DOHH2 (cell line): ENCODE results near the gene KCND1.

Source experiments
- H3F3A ChIP-seq: fragments of 200-600 bp; sonication (generic), shearing (Covaris generic); 2 replicates; pipeline ENCODE4 v1.6.0; 2016; ENCODE audit warnings: antibody characterized with exemption, mild to moderate bottlenecking; ENCODE audit not compliant: control insufficient read depth, insufficient read depth
- H3K27ac ChIP-seq: fragments of 200-600 bp; sonication (generic); 2 replicates; pipeline ENCODE4 v1.5.1; 2014; ENCODE audit warnings: low read depth, mild to moderate bottlenecking, low read length, moderate library complexity
- H3K27me3 ChIP-seq: fragments of 200-600 bp; sonication (generic); 2 replicates; pipeline ENCODE4 v1.6.1; 2014; ENCODE audit warnings: mild to moderate bottlenecking, low read length, mixed read lengths; ENCODE audit not compliant: control insufficient read depth
- H3K36me3 ChIP-seq: fragments of 200-600 bp; sonication (generic); 2 replicates; pipeline ENCODE4 v1.6.1; 2014; ENCODE audit warnings: mild to moderate bottlenecking, low read length, moderate library complexity, mixed read lengths; ENCODE audit not compliant: control insufficient read depth
- H3K4me1 ChIP-seq: fragments of 200-600 bp; sonication (generic); 2 replicates; pipeline ENCODE4 v1.6.1; 2014; ENCODE audit warnings: mild to moderate bottlenecking, low read length, mixed read lengths; ENCODE audit not compliant: control insufficient read depth
- H3K4me2 ChIP-seq: fragments of 200-600 bp; sonication (generic); 2 replicates; pipeline ENCODE4 v1.6.0; 2014; ENCODE audit warnings: mild to moderate bottlenecking, low read length, moderate library complexity
- H3K4me3 ChIP-seq: fragments of 200-600 bp; sonication (generic); 2 replicates; pipeline ENCODE4 v1.5.1; 2014; ENCODE audit warnings: mild to moderate bottlenecking, low read length, mixed read lengths
- H3K79me2 ChIP-seq: fragments of 200-600 bp; sonication (generic); 2 replicates; pipeline ENCODE4 v1.6.1; 2014; ENCODE audit warnings: mild to moderate bottlenecking, low read length, mixed read lengths; ENCODE audit not compliant: control insufficient read depth
- H3K9me2 ChIP-seq: fragments of 200-600 bp; sonication (generic); replicated peaks from 2 replicates; pipeline ENCODE4 v1.6.1; 2014; ENCODE audit warnings: mild to moderate bottlenecking, low read length, mixed read lengths; ENCODE audit not compliant: control insufficient read depth
- H3K9me3 ChIP-seq: fragments of 200-600 bp; sonication (generic); 2 replicates; pipeline ENCODE4 v1.6.1; 2014; ENCODE audit warnings: antibody characterized with exemption, low read length, mixed read lengths; ENCODE audit not compliant: control insufficient read depth, insufficient read depth
- H4K20me1 ChIP-seq: fragments of 200-600 bp; sonication (generic); 2 replicates; pipeline ENCODE4 v1.6.0; 2014; ENCODE audit warnings: low read depth, mild to moderate bottlenecking, antibody characterized with exemption, low read length, moderate library complexity; ENCODE audit not compliant: control insufficient read depth, insufficient read depth
- CTCF ChIP-seq: fragments of 200-600 bp; sonication (generic); IDR thresholded peaks from one replicate; pipeline ENCODE4 v1.5.1; 2014; ENCODE audit warnings: antibody characterized with exemption, mild to moderate bottlenecking, low read depth, low read length; ENCODE audit not compliant: poor library complexity, severe bottlenecking
- EZH2phosphoT487 ChIP-seq: fragments of 200-600 bp; sonication (generic); IDR thresholded peaks from 2 replicates; pipeline ENCODE4 v1.6.1; 2017; ENCODE audit warnings: borderline replicate concordance, mild to moderate bottlenecking, antibody characterized with exemption, low read length, moderate library complexity, mixed read lengths

KCND1 gene

GRCh38 chrX:48978226-48978625, 6.6 kb upstream of the KCND1 start:
- H3K27ac ChIP-seq, result no peak overlapping the region
- TF ChIP-seq CTCF, result no peak
- TF ChIP-seq EZH2phosphoT487, result no peak
- no peaks in the 10 kb centered on the region for H3K9me2 ChIP-seq
- no peaks in the 10 kb centered on the region for H3K27me3 ChIP-seq
- no peaks in the 10 kb centered on the region for H3K4me1 ChIP-seq
- no peak overlapping the region for H3K4me3 ChIP-seq
- no peak overlapping the region for H3K4me2 ChIP-seq
- H3K79me2 ChIP-seq, result no peaks in the 10 kb centered on the region
- peaks cover 37% of the 10 kb centered on the region for H3K36me3 ChIP-seq
- no peaks in the 10 kb centered on the region for H3K9me3 ChIP-seq
- no peaks in the 10 kb centered on the region for H4K20me1 ChIP-seq
- H3F3A ChIP-seq, result no peaks in the 10 kb centered on the region

- Histone ChIP-seq H3K9me3 (no peaks in the 10 kb centered on the region), H3K9me2 (no peaks in the 10 kb centered on the region), H3K27ac (no peak overlapping the region), H3K27me3 (no peaks in the 10 kb centered on the region), H3F3A (no peaks in the 10 kb centered on the region), H3K4me1 (peaks cover 11% of the 10 kb centered on the region), H3K4me2 (no peak overlapping the region), H3K36me3 (peaks cover 18% of the 10 kb centered on the region), H3K79me2 (no peaks in the 10 kb centered on the region), H3K4me3 (no peak overlapping the region), H4K20me1 (no peaks in the 10 kb centered on the region)
- TF ChIP-seq EZH2phosphoT487 (no peak), CTCF (no peak)
Observed at GRCh38 chrX:48976086-48976485, 4.4 kb upstream of the KCND1 start.

GRCh38 chrX:48975541-48975940, 3.9 kb upstream of the KCND1 start:
- no peak overlapping the region for H3K27ac ChIP-seq
- peaks cover 16% of the 10 kb centered on the region for H3K36me3 ChIP-seq
- H3K4me2 ChIP-seq, result no peak overlapping the region
- no peak overlapping the region for H3K4me3 ChIP-seq
- H3K27me3 ChIP-seq, result no peaks in the 10 kb centered on the region
- no peaks in the 10 kb centered on the region for H3K9me2 ChIP-seq
- no peaks in the 10 kb centered on the region for H3K9me3 ChIP-seq
- H4K20me1 ChIP-seq, result no peaks in the 10 kb centered on the region
- TF ChIP-seq EZH2phosphoT487 (no peak), CTCF (no peak)
- H3K79me2 ChIP-seq, result no peaks in the 10 kb centered on the region
- peaks cover 11% of the 10 kb centered on the region for H3K4me1 ChIP-seq
- H3F3A ChIP-seq, result no peaks in the 10 kb centered on the region

- H3K27me3 ChIP-seq, result no peaks in the 10 kb centered on the region
- peaks cover 11% of the 10 kb centered on the region for H3K4me1 ChIP-seq
- no peaks in the 10 kb centered on the region for H3K9me2 ChIP-seq
- no peaks in the 10 kb centered on the region for H3K79me2 ChIP-seq
- H3K9me3 ChIP-seq, result no peaks in the 10 kb centered on the region
- H3K4me3 ChIP-seq, result no peak overlapping the region
- no peaks in the 10 kb centered on the region for H4K20me1 ChIP-seq
- TF ChIP-seq EZH2phosphoT487 (no peak), CTCF (no peak)
- H3K36me3 ChIP-seq, result peaks cover 16% of the 10 kb centered on the region
- no peaks in the 10 kb centered on the region for H3F3A ChIP-seq
- no peak overlapping the region for H3K4me2 ChIP-seq
- H3K27ac ChIP-seq, result no peak overlapping the region
Observed at GRCh38 chrX:48975041-48975440, 3.4 kb upstream of the KCND1 start.
